Measurements from ENCODE around the gene TRAPPC3. TPM values are rescaled to one million over a fixed set of nuclear protein-coding genes. Genes with fewer than 3 reads are reported as not detected.
"Not testable (repeated sequence)": the region's sequence is repeated elsewhere in the genome, so short reads cannot be mapped to it uniquely, and the experiment has no call there.

Gene TRAPPC3
- total RNA-seq = 68.9 and 72.4 TPM in 2 replicates
- long read RNA-seq, transcript TRAPPC3-204 (5 exons, 1,265 nt) = major isoform, 127 of 143 reads
- long read RNA-seq, transcript TRAPPC3-202 (5 exons, 1,056 nt) = minor isoform, 7 of 143 reads
- long read RNA-seq, partial matches to known transcripts = 4 of 143 reads
- long read RNA-seq, other reads (novel, unspliced or antisense) = 3 of 143 reads

GRCh38 chr1:36149237-36149972, at the start of gene TRAPPC3:
Gene TRAPPC3 (minus strand): TSS chr1:36149486. CDS start chr1:36149378, 108 bp downstream.
- DNase-seq (ENCODE audit: extremely low spot score, unreplicated experiment) = peak; percentile 100
- no peaks in the 10 kb centered on the region for H3K9me3 Mint-ChIP-seq (ENCODE audit: unreplicated experiment)
- peaks cover 2% of the 10 kb centered on the region for H3K36me3 Mint-ChIP-seq (ENCODE audit: unreplicated experiment)
- no peaks in the 10 kb centered on the region for H3K27me3 Mint-ChIP-seq (ENCODE audit: unreplicated experiment)
- TF ChIP-seq CTCF (IDR thresholded peaks at IDR 0.05) = peak; percentile 96
- H3K4me1 Mint-ChIP-seq (ENCODE audit: unreplicated experiment) = peaks cover 46% of the 10 kb centered on the region
- peak within 1 kb of the TSS; percentile 96 for H3K4me3 Mint-ChIP-seq (ENCODE audit: unreplicated experiment)
- peak within 1 kb of the TSS; percentile 99 for H3K27ac Mint-ChIP-seq (ENCODE audit: unreplicated experiment)

- TF ChIP-seq CTCF (IDR thresholded peaks at IDR 0.05) = no peak
- Mint-ChIP-seq H3K9me3 (ENCODE audit: unreplicated experiment) (no peaks in the 10 kb centered on the region), H3K4me3 (ENCODE audit: unreplicated experiment) (no peak overlapping the region), H3K36me3 (ENCODE audit: unreplicated experiment) (no peaks in the 10 kb centered on the region), H3K27me3 (ENCODE audit: unreplicated experiment) (no peaks in the 10 kb centered on the region), H3K4me1 (ENCODE audit: unreplicated experiment) (peaks cover 3% of the 10 kb centered on the region), H3K27ac (ENCODE audit: unreplicated experiment) (no peak overlapping the region)
- no peak for DNase-seq (ENCODE audit: extremely low spot score, unreplicated experiment)
Observed at GRCh38 chr1:36198641-36199040, 49.4 kb upstream of the TRAPPC3 start.

GRCh38 chr1:36196805-36197204, 47.5 kb upstream of the TRAPPC3 start:
- not testable (repeated sequence) for H3K27me3 Mint-ChIP-seq (ENCODE audit: unreplicated experiment); H3K4me3 Mint-ChIP-seq (ENCODE audit: unreplicated experiment); DNase-seq (ENCODE audit: extremely low spot score, unreplicated experiment); H3K36me3 Mint-ChIP-seq (ENCODE audit: unreplicated experiment); H3K4me1 Mint-ChIP-seq (ENCODE audit: unreplicated experiment); H3K27ac Mint-ChIP-seq (ENCODE audit: unreplicated experiment); H3K9me3 Mint-ChIP-seq (ENCODE audit: unreplicated experiment)

GRCh38 chr1:36187800-36188593, 38.7 kb upstream of the TRAPPC3 start:
- no peaks in the 10 kb centered on the region for H3K27me3 Mint-ChIP-seq (ENCODE audit: unreplicated experiment)
- H3K9me3 Mint-ChIP-seq (ENCODE audit: unreplicated experiment) = no peaks in the 10 kb centered on the region
- TF ChIP-seq CTCF (IDR thresholded peaks at IDR 0.05) = peak; percentile 92
- peaks cover 2% of the 10 kb centered on the region for H3K36me3 Mint-ChIP-seq (ENCODE audit: unreplicated experiment)
- peak overlapping the region; percentile 49 for H3K4me3 Mint-ChIP-seq (ENCODE audit: unreplicated experiment)
- DNase-seq (ENCODE audit: extremely low spot score, unreplicated experiment) = peak; percentile 94
- H3K4me1 Mint-ChIP-seq (ENCODE audit: unreplicated experiment) = peaks cover 16% of the 10 kb centered on the region
- peak overlapping the region; percentile 95 for H3K27ac Mint-ChIP-seq (ENCODE audit: unreplicated experiment)

GRCh38 chr1:36183309-36183856, 34.1 kb upstream of the TRAPPC3 start:
- Mint-ChIP-seq H3K27me3 (ENCODE audit: unreplicated experiment) (no peaks in the 10 kb centered on the region), H3K36me3 (ENCODE audit: unreplicated experiment) (peaks cover 18% of the 10 kb centered on the region), H3K4me1 (ENCODE audit: unreplicated experiment) (peaks cover 16% of the 10 kb centered on the region), H3K4me3 (ENCODE audit: unreplicated experiment) (no peak overlapping the region), H3K9me3 (ENCODE audit: unreplicated experiment) (no peaks in the 10 kb centered on the region), H3K27ac (ENCODE audit: unreplicated experiment) (peak overlapping the region; percentile 59)
- TF ChIP-seq CTCF (IDR thresholded peaks at IDR 0.05) = no peak
- no peak for DNase-seq (ENCODE audit: extremely low spot score, unreplicated experiment)
